ENCODE results near the gene HSD17B10. TPM values are rescaled to one million over a fixed set of nuclear protein-coding genes. Genes with fewer than 3 reads are reported as not detected.
A peak's percentile ranks its signal among the peaks of the same experiment; 100 is the strongest.

The HSD17B10 gene
- polyA plus RNA-seq, 1 of the 3 experiments (the other 2 are of a cell fraction): 157 TPM

- no peak overlapping the region for H3K9ac ChIP-seq
- H3K27me3 ChIP-seq (ENCODE audit: insufficient read depth): peaks cover 11% of the 10 kb centered on the region; the same call in 1 of the 2 replicates
- TF ChIP-seq MAX (IDR thresholded peaks at IDR 0.05; ENCODE audit: low read depth) (no peak), FOSL2 (IDR thresholded peaks at IDR 0.05; ENCODE audit: borderline replicate concordance, low read depth) (no peak), FOXJ3 (CRISPR knock-in tag; IDR thresholded peaks at IDR 0.05) (no peak), PBX3 (IDR thresholded peaks at IDR 0.05) (no peak), SMC3 (IDR thresholded peaks at IDR 0.05; ENCODE audit: low read depth, low read length) (peak; percentile 58), EZH2phosphoT487 (IDR thresholded peaks at IDR 0.05; ENCODE audit: borderline replicate concordance, low read depth) (no peak), SIN3A (IDR thresholded peaks at IDR 0.05; ENCODE audit: borderline replicate concordance, low read depth, low read length) (no peak), RAD21 (IDR thresholded peaks at IDR 0.05; ENCODE audit: low read length) (peak; percentile 74)
- TF ChIP-seq, protein P1, sequence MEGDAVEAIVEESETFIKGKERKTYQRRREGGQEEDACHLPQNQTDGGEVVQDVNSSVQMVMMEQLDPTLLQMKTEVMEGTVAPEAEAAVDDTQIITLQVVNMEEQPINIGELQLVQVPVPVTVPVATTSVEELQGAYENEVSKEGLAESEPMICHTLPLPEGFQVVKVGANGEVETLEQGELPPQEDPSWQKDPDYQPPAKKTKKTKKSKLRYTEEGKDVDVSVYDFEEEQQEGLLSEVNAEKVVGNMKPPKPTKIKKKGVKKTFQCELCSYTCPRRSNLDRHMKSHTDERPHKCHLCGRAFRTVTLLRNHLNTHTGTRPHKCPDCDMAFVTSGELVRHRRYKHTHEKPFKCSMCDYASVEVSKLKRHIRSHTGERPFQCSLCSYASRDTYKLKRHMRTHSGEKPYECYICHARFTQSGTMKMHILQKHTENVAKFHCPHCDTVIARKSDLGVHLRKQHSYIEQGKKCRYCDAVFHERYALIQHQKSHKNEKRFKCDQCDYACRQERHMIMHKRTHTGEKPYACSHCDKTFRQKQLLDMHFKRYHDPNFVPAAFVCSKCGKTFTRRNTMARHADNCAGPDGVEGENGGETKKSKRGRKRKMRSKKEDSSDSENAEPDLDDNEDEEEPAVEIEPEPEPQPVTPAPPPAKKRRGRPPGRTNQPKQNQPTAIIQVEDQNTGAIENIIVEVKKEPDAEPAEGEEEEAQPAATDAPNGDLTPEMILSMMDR (IDR thresholded peaks at IDR 0.05): peak; percentile 81
- TF ChIP-seq, protein P2, sequence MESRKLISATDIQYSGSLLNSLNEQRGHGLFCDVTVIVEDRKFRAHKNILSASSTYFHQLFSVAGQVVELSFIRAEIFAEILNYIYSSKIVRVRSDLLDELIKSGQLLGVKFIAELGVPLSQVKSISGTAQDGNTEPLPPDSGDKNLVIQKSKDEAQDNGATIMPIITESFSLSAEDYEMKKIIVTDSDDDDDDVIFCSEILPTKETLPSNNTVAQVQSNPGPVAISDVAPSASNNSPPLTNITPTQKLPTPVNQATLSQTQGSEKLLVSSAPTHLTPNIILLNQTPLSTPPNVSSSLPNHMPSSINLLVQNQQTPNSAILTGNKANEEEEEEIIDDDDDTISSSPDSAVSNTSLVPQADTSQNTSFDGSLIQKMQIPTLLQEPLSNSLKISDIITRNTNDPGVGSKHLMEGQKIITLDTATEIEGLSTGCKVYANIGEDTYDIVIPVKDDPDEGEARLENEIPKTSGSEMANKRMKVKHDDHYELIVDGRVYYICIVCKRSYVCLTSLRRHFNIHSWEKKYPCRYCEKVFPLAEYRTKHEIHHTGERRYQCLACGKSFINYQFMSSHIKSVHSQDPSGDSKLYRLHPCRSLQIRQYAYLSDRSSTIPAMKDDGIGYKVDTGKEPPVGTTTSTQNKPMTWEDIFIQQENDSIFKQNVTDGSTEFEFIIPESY (IDR thresholded peaks at IDR 0.05; ENCODE audit: borderline replicate concordance, low read depth): no peak
- TF ChIP-seq, protein P3, sequence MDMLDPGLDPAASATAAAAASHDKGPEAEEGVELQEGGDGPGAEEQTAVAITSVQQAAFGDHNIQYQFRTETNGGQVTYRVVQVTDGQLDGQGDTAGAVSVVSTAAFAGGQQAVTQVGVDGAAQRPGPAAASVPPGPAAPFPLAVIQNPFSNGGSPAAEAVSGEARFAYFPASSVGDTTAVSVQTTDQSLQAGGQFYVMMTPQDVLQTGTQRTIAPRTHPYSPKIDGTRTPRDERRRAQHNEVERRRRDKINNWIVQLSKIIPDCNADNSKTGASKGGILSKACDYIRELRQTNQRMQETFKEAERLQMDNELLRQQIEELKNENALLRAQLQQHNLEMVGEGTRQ (IDR thresholded peaks at IDR 0.05; ENCODE audit: borderline replicate concordance, low read depth, low read length): no peak
- peak; percentile 58 for DNase-seq
- no peaks in the 10 kb centered on the region for H4K20me1 ChIP-seq (ENCODE audit: insufficient read depth)
- H3F3A ChIP-seq (replicated peaks; ENCODE audit: insufficient read depth): no peaks in the 10 kb centered on the region
- H3K4me3 ChIP-seq (ENCODE audit: low read depth in 2 of 2, low read length in 1 of 2): no peak overlapping the region
- no peaks in the 10 kb centered on the region; a peak in 1 of 4 replicates for H3K4me1 ChIP-seq (ENCODE audit: control insufficient read depth in 1 of 2, insufficient read depth in 2 of 2, low read depth in 1 of 2, low read length in 1 of 2)
- no peak overlapping the region for H3K27ac ChIP-seq (ENCODE audit: low read depth in 2 of 2, low read length in 1 of 2)
- ChIA-PET POLR2A (interaction anchor here (1.2 kb wide), 1 partner anchor 169 kb away, joined by 5 read pairs; no protein-coding TSS in a partner anchor), CTCF (interaction anchor here (0.6 to 8.1 kb wide), 44 partner anchors 9 to 286 kb away, joined by 3 to 180 read pairs (median 4); partner anchors contain the start of genes HSD17B10, IQSEC2, RIBC1 and SMC1A)
- no peaks in the 10 kb centered on the region for H3K9me3 ChIP-seq
- no peaks in the 10 kb centered on the region for H3K36me3 ChIP-seq (replicated peaks in 1 of 2; ENCODE audit: control insufficient read depth in 1 of 2, insufficient read depth in 2 of 2, low read length in 1 of 2)
- H3K9me2 ChIP-seq: no peaks in the 10 kb centered on the region
- WGBS (ENCODE audit: low lambda C conversion rate): 23% methylated on average over 2 of the region's 2 CpGs
- H3K79me2 ChIP-seq (ENCODE audit: insufficient read depth): no peaks in the 10 kb centered on the region
- H2AFZ ChIP-seq (ENCODE audit: low read depth): no peak overlapping the region
- no peak overlapping the region for H3K4me2 ChIP-seq
These were observed 47.8 kb upstream of the HSD17B10 start for GRCh38 chrX:53481816-53482465.
